Erythroblast (primary cell): ENCODE results near the gene RBM10.

Experiments
- GATA1 ChIP-seq: IDR thresholded peaks from 2 replicates; pipeline ENCODE4 v1.6.1; 2011; ENCODE audit warnings: low read depth, mild to moderate bottlenecking, control low read depth, low read length, moderate library complexity
- POLR2A ChIP-seq: IDR thresholded peaks from 2 replicates; pipeline ENCODE4 v1.6.1; 2011; ENCODE audit warnings: mild to moderate bottlenecking, low read length

- TF ChIP-seq POLR2A (no peak), GATA1 (no peak)
These were observed 52.5 kb downstream of the RBM10 start for GRCh38 chrX:47197526-47197925.
